NB4 (cell line): Measurements from ENCODE around the gene HSFX4.

ENCODE experiments used
- DNase-seq: peaks from one replicate; pipeline ENCODE4 v3.0.0; 2010; ENCODE audit warnings: low read depth
- H3K4me3 ChIP-seq: one replicate; pipeline ENCODE4 v1.5.1; 2011; ENCODE audit warnings: mild to moderate bottlenecking, low read depth, low read length, moderate library complexity
- CTCF ChIP-seq: IDR thresholded peaks from one replicate; pipeline ENCODE4 v1.5.1; 2012; ENCODE audit warnings: low read depth, low read length
- MAX ChIP-seq: IDR thresholded peaks from 2 replicates; pipeline ENCODE4 v1.6.1; 2011; ENCODE audit warnings: low read depth, low read length
- MYC ChIP-seq: IDR thresholded peaks from 2 replicates; pipeline ENCODE4 v1.6.1; 2011; ENCODE audit warnings: low read depth, low read length
- POLR2A ChIP-seq: IDR thresholded peaks from 2 replicates; pipeline ENCODE4 v1.6.1; 2011; ENCODE audit warnings: mild to moderate bottlenecking; ENCODE audit not compliant: insufficient read length; ENCODE audit errors: extremely low read depth

The HSFX4 gene

GRCh38 chrX:149950681-149951080 is 21.3 kb downstream of the HSFX4 start:
- H3K4me3 ChIP-seq = no peak overlapping the region
- TF ChIP-seq MAX (no peak), MYC (no peak), POLR2A (no peak), CTCF (peak; percentile 34)
- peak; percentile 47 for DNase-seq

GRCh38 chrX:149961572-149961971 is 32.2 kb downstream of the HSFX4 start:
- TF ChIP-seq POLR2A (no peak), MAX (no peak), CTCF (no peak), MYC (no peak)
- H3K4me3 ChIP-seq = no peak overlapping the region
- DNase-seq = no peak

GRCh38 chrX:149962010-149962409 is 32.6 kb downstream of the HSFX4 start:
- no peak for TF ChIP-seq MAX
- TF ChIP-seq CTCF = no peak
- TF ChIP-seq POLR2A = no peak
- no peak for TF ChIP-seq MYC
- DNase-seq = no peak
- no peak overlapping the region for H3K4me3 ChIP-seq

GRCh38 chrX:149962859-149963757 is 33.7 kb downstream of the HSFX4 start:
- TF ChIP-seq POLR2A (no peak), CTCF (peak; percentile 46), MYC (no peak), MAX (peak; percentile 44; the same call in 1 of the 2 replicates)
- no peak overlapping the region for H3K4me3 ChIP-seq
- peak; percentile 49 for DNase-seq

- no peak for DNase-seq
- TF ChIP-seq CTCF (no peak), MAX (no peak), MYC (no peak), POLR2A (no peak)
- no peak overlapping the region for H3K4me3 ChIP-seq
Measured at GRCh38 chrX:149979126-149979644, 49.8 kb downstream of the HSFX4 start.
